CD4-positive, alpha-beta memory T cell (primary cell): ENCODE data around the gene RASSF1. TPM values are rescaled to one million over a fixed set of nuclear protein-coding genes. Genes with fewer than 3 reads are reported as not detected.

ENCODE experiments used
- CTCF ChIA-PET: fragments of 350-600 bp; sonication (Branson Sonifier 250); formaldehyde crosslinking; loops from one replicate; lab custom pipeline; 2021; ENCODE audit warnings: inconsistent platforms; ENCODE audit not compliant: partially characterized antibody; lab: Charles Lee
- POLR2A ChIA-PET: fragments of 350-600 bp; sonication (Branson Sonifier 250); formaldehyde crosslinking; loops from one replicate; lab custom pipeline; 2021; ENCODE audit not compliant: partially characterized antibody; lab: Charles Lee
- DNase-seq, 5 donors: peaks; one replicate each; pipeline versions ENCODE4 v3.0.0 to v3.0.0-alpha.2; 2020 to 2022; ENCODE audit warnings: mixed read lengths in 1 of 5
- H3K27ac ChIP-seq: one replicate; pipeline ENCODE4 v1.7.0; 2013; ENCODE audit warnings: low read depth, low read length
- H3K27me3 ChIP-seq: 2 replicates; pipeline ENCODE4 v1.7.0; 2013; ENCODE audit warnings: mild to moderate bottlenecking, low read length, moderate library complexity; ENCODE audit not compliant: insufficient read depth
- H3K36me3 ChIP-seq: 2 replicates; pipeline ENCODE4 v1.7.0; 2013; ENCODE audit warnings: mild to moderate bottlenecking, low read length, moderate library complexity; ENCODE audit not compliant: insufficient read depth
- H3K4me1 ChIP-seq: 2 replicates; pipeline ENCODE4 v1.7.0; 2013; ENCODE audit warnings: mild to moderate bottlenecking, low read length, moderate library complexity; ENCODE audit not compliant: insufficient read depth
- H3K4me3 ChIP-seq, 2 donors: one replicate each; pipeline ENCODE4 v1.7.0; 2013; ENCODE audit warnings: low read length in 2 of 2, mild to moderate bottlenecking in 1 of 2
- H3K9me3 ChIP-seq, 2 donors: one replicate each; pipeline ENCODE4 v1.7.0; 2013; ENCODE audit warnings: low read length in 2 of 2, control low read depth in 1 of 2; ENCODE audit not compliant: control insufficient read depth in 1 of 2
- H3K27ac Mint-ChIP-seq, 7 donors: one replicate each; pipeline ENCODE4 v1.8.0; 2020 to 2021; ENCODE audit warnings: mixed read lengths in 7 of 7, mild to moderate bottlenecking in 6 of 7, inconsistent platforms in 3 of 7, moderate library complexity in 3 of 7
- H3K27me3 Mint-ChIP-seq, 2 donors: one replicate each; pipeline ENCODE4 v1.8.0; 2020 to 2021; ENCODE audit warnings: mixed read lengths in 2 of 2
- H3K36me3 Mint-ChIP-seq, 2 donors: one replicate each; pipeline ENCODE4 v1.8.0; 2020 to 2021; ENCODE audit warnings: mixed read lengths in 2 of 2, inconsistent platforms in 1 of 2, mild to moderate bottlenecking in 1 of 2
- H3K4me1 Mint-ChIP-seq, 4 donors: one replicate each; pipeline ENCODE4 v1.8.0; 2020 to 2021; ENCODE audit warnings: mixed read lengths in 4 of 4, mild to moderate bottlenecking in 1 of 4
- H3K4me3 Mint-ChIP-seq, 8 donors: one replicate each; pipeline ENCODE4 v1.8.0; 2020 to 2021; ENCODE audit warnings: mixed read lengths in 8 of 8, mild to moderate bottlenecking in 7 of 8, moderate library complexity in 6 of 8, inconsistent platforms in 3 of 8
- H3K9me3 Mint-ChIP-seq, 8 donors: one replicate each; pipeline ENCODE4 v1.8.0; 2020 to 2021; ENCODE audit warnings: mixed read lengths in 8 of 8, mild to moderate bottlenecking in 5 of 8, inconsistent platforms in 3 of 8, moderate library complexity in 1 of 8
- intact Hi-C: fragments of 100-400 bp; cut with micrococcal nuclease; formaldehyde crosslinking; loops from one replicate; pipeline ENCODE4 v1.15.1; 2023
- polyA plus RNA-seq, 2 donors: library from polyadenylated mRNA; unstranded; fragments of 300-500 nt; fragmentation: Illumina TruSeq; gene quantifications; one replicate each; pipeline ENCODE4 v1.2.3, GENCODE V29; 2021
- total RNA-seq, 2 experiments: library from RNA; stranded (reverse); gene quantifications; one replicate each; pipeline ENCODE4 v1.2.3, GENCODE V29; 2021

The RASSF1 gene
- total and polyA plus RNA-seq, 4 experiments from 2014 or later: 37.5 to 86.9 (median 72.1) TPM

GRCh38 chr3:50345586-50346234 is 5.1 kb upstream of the RASSF1 start, which contains the start of gene ZMYND10:
TSS of gene ZMYND10 (minus strand) at chr3:50345732. CDS start at chr3:50345579, 153 bp downstream.
- peak within 1 kb of the TSS in 6 of 7 donors; percentile 29 to 96 (median 76) for H3K27ac Mint-ChIP-seq
- intact Hi-C loops: no loop called here
- H3K27me3 ChIP-seq: no peaks in the 10 kb centered on the region

GRCh38 chr3:50345008-50345407 is 4.4 kb upstream of the RASSF1 start:
- no peak for DNase-seq
- peaks cover 21 to 77% (median 46%) of the 10 kb centered on the region in 4 donors for H3K4me1 Mint-ChIP-seq
- peaks cover 15% of the 10 kb centered on the region for H3K36me3 ChIP-seq
- H3K27me3 ChIP-seq: no peaks in the 10 kb centered on the region
- ChIA-PET CTCF (interaction anchor here (1.0 to 4.1 kb wide), 5 partner anchors 8 to 201 kb away, joined by 3 to 46 read pairs (median 5); no protein-coding TSS in a partner anchor), POLR2A (interaction anchor here (1.3 to 23.7 kb wide), 3 partner anchors 7 to 46 kb away, joined by 4 to 595 read pairs (median 595); partner anchors contain the start of genes CYB561D2, HYAL3, NAA80 and NPRL2)
- no peaks in the 10 kb centered on the region for H3K27me3 Mint-ChIP-seq
- H3K4me3 Mint-ChIP-seq: peak overlapping the region in 1 of 8 donors; percentile 70
- peaks cover 0 to 20% of the 10 kb centered on the region in 2 donors for H3K36me3 Mint-ChIP-seq
- H3K4me1 ChIP-seq: peaks cover 65% of the 10 kb centered on the region
- intact Hi-C loops: no loop called here
- H3K27ac Mint-ChIP-seq: peak overlapping the region in 1 of 7 donors; percentile 63
- H3K27ac ChIP-seq: no peak overlapping the region
- no peaks in the 10 kb centered on the region for H3K9me3 ChIP-seq
- H3K4me3 ChIP-seq: peak overlapping the region in 1 of 2 donors; percentile 27
- H3K9me3 Mint-ChIP-seq: no peaks in the 10 kb centered on the region

More at GRCh38 chr3:50345586-50346234, 5.1 kb upstream of the RASSF1 start, which contains the start of gene ZMYND10:
- Mint-ChIP-seq H3K4me3 (peak within 1 kb of the TSS; percentile 43 to 81 (median 68)), H3K36me3 (peaks cover 0 to 27% of the 10 kb centered on the region in 2 donors), H3K27me3 (no peaks in the 10 kb centered on the region), H3K4me1 (peaks cover 23 to 81% (median 50%) of the 10 kb centered on the region in 4 donors), H3K9me3 (no peaks in the 10 kb centered on the region)
- Histone ChIP-seq H3K9me3 (no peaks in the 10 kb centered on the region), H3K27ac (peak within 1 kb of the TSS; percentile 24), H3K4me1 (peaks cover 63% of the 10 kb centered on the region), H3K36me3 (peaks cover 15% of the 10 kb centered on the region), H3K4me3 (peak within 1 kb of the TSS in 1 of 2 donors; percentile 27)
- CTCF ChIA-PET: interaction anchor here (0.7 to 4.1 kb wide), 7 partner anchors 9 to 197 kb away, joined by 3 to 46 read pairs (median 5); partner anchors contain the start of gene TMEM115
- peak; percentile 72 to 76 (median 75) for DNase-seq
- POLR2A ChIA-PET: interaction anchor here (0.7 to 23.7 kb wide), 5 partner anchors 6 to 47 kb away, joined by 3 to 595 read pairs (median 153); partner anchors contain the start of genes CYB561D2, HYAL3, NAA80 and NPRL2

DNA sequence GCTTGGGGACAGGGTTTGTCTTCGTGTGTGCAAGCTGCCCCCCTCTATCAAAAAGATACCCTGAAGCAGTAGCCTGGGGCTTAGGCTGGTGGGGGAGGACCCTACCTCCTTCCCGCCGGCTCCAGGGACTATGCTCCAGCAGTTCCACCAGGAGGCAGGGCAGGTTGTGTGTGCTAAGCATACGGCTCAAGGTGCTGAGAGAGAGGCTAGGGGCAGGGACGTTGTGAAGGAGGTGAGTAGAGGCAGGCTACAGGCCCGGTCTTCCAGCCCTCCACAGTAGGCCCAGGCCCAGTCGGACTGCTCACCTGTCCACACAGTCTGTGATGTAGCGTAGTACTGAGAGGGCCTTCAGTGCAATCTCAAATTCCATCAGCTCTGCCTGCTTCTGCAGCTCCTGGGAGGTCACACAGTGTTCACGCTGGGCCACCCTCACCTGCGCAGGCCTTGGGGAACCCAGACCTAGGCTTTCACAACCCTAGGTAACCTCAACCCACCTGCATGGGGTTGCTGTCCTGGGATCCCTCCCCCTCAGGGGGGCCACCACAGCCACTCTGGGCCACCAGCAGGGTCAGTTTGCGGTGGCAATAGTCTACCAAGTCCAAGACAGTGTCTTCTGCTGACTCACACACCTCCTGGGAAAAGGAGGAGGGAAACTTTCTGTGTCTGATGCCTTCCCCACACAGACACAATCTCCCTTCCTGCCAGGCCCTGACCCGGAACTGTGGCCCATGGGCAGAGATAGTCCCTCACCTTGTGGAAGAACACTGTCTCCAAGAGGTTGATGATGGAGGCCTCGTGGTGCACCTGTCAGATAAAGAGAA is 2.4 kb upstream of the RASSF1 start:
- Mint-ChIP-seq H3K4me1 (peaks cover 24 to 77% (median 47%) of the 10 kb centered on the region in 4 donors), H3K36me3 (peaks cover 0 to 15% of the 10 kb centered on the region in 2 donors), H3K9me3 (peaks cover 0 to 2% (median 0%) of the 10 kb centered on the region in 8 donors), H3K4me3 (peak overlapping the region in 1 of 8 donors; percentile 15), H3K27ac (peak overlapping the region in 5 of 7 donors; percentile 13 to 93 (median 62)), H3K27me3 (no peaks in the 10 kb centered on the region)
- DNase-seq: no peak
- no peak overlapping the region for H3K27ac ChIP-seq
- H3K4me3 ChIP-seq: no peak overlapping the region
- ChIA-PET POLR2A (interaction anchor here (1.5 to 23.7 kb wide), 4 partner anchors 8 to 226 kb away, joined by 3 to 595 read pairs (median 386); partner anchors contain the start of genes CYB561D2, HEMK1, HYAL3 and IFRD2), CTCF (interaction anchor here (1.6 kb wide), 1 partner anchor 203 kb away, joined by 3 read pairs; no protein-coding TSS in a partner anchor)
- H3K9me3 ChIP-seq: no peaks in the 10 kb centered on the region
- intact Hi-C loops: no loop called here
- H3K27me3 ChIP-seq: no peaks in the 10 kb centered on the region
- H3K36me3 ChIP-seq: peaks cover 6% of the 10 kb centered on the region
- peaks cover 65% of the 10 kb centered on the region for H3K4me1 ChIP-seq

DNA sequence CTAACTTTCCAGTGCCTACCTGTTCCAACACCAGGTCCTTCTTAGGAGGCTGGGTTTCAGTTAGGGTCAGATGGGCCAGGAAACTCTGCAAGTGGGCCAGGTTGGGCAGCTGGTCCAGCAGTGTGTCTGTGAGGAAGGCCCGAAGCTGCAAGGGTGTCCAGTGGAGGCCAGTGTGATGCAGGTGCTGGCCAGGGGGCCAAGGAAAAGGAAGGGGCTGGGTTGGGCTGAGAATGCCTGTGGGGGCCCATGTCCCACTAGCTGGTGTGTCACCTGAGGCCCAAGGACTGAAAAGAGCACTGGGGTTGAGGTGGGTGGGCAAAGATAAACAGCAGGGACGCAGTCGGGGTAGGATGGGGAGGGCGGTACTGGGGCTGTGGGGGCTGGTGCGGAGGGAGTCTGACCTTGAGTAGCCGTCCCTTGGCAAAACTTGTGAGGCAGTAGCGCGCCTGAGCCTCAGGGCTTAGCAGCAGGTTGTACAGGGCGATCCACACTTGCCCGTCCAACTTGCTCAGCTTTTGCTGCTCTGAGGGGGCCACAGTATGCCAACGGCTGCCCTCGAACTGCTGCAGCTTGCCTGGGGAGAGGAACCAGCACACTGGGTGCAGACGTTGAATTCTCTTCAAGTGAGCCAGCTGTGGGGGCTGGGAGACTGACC is 1.5 kb upstream of the RASSF1 start:
- H3K27me3 ChIP-seq: no peaks in the 10 kb centered on the region
- Mint-ChIP-seq H3K27ac (peak overlapping the region; percentile 6 to 93 (median 81)), H3K27me3 (no peaks in the 10 kb centered on the region), H3K4me3 (peak overlapping the region in 5 of 8 donors; percentile 20 to 70 (median 33)), H3K9me3 (peaks cover 0 to 2% (median 0%) of the 10 kb centered on the region in 8 donors), H3K4me1 (peaks cover 21 to 77% (median 42%) of the 10 kb centered on the region in 4 donors), H3K36me3 (peaks cover 0 to 11% of the 10 kb centered on the region in 2 donors)
- no peak for DNase-seq
- H3K4me3 ChIP-seq: no peak overlapping the region
- intact Hi-C loops: no loop called here
- no peaks in the 10 kb centered on the region for H3K9me3 ChIP-seq
- no peaks in the 10 kb centered on the region for H3K36me3 ChIP-seq
- H3K4me1 ChIP-seq: peaks cover 60% of the 10 kb centered on the region
- ChIA-PET CTCF (interaction anchor here (1.9 kb wide), 1 partner anchor 25 kb away, joined by 4 read pairs; no protein-coding TSS in a partner anchor), POLR2A (interaction anchor here (1.5 to 23.7 kb wide), 6 partner anchors 7 to 227 kb away, joined by 3 to 595 read pairs (median 96); partner anchors contain the start of genes C3orf18, CYB561D2, HEMK1 and HYAL3)
- no peak overlapping the region for H3K27ac ChIP-seq

DNA sequence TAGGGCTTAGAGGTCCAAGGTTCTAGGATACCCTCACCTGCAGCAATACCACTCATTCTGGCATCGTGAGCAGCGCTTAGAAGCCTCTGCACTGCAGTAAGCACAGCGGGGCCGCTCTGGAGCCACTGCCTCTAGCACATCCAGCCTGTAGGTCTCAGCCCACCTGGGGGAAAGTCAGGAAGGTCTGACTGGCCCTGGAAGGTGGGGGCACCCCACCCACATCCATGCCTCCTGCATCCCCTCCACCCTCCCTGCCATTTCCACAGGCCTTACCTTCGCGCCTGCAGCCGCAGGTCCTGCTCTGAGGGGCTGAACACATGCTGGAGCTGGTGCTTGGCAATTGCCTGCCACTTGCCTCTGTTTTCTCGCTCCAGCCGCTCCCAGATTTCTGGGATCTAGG is 901 bp upstream of the RASSF1 start:
- Mint-ChIP-seq H3K27ac (peak overlapping the region; percentile 81 to 93 (median 87)), H3K27me3 (no peaks in the 10 kb centered on the region), H3K9me3 (peaks cover 0 to 2% (median 0%) of the 10 kb centered on the region in 8 donors), H3K4me1 (peaks cover 23 to 78% (median 41%) of the 10 kb centered on the region in 4 donors), H3K36me3 (peaks cover 0 to 14% of the 10 kb centered on the region in 2 donors), H3K4me3 (peak overlapping the region; percentile 70 to 97 (median 81))
- ChIA-PET POLR2A (interaction anchor here (1.1 to 23.7 kb wide), 10 partner anchors 6 to 1048 kb away, joined by 3 to 595 read pairs (median 11); partner anchors contain the start of genes C3orf18, CYB561D2, HEMK1 and HYAL2), CTCF (interaction anchor here (1.7 to 5.8 kb wide), 3 partner anchors 7 to 25 kb away, joined by 4 to 84 read pairs (median 7); partner anchors contain the start of genes CYB561D2 and NPRL2)
- Histone ChIP-seq H3K4me3 (no peak overlapping the region), H3K27ac (peak overlapping the region; percentile 96), H3K9me3 (no peaks in the 10 kb centered on the region), H3K4me1 (peaks cover 58% of the 10 kb centered on the region), H3K27me3 (no peaks in the 10 kb centered on the region), H3K36me3 (no peaks in the 10 kb centered on the region)
- DNase-seq: no peak
- intact Hi-C loops: no loop called here

GRCh38 chr3:50340147-50340447 is 539 bp downstream of the RASSF1 start:
- peak overlapping the region; percentile 31 to 34 for H3K4me3 ChIP-seq
- CTCF ChIA-PET: interaction anchor here (0.8 to 5.8 kb wide), 6 partner anchors 8 to 209 kb away, joined by 3 to 84 read pairs (median 4); partner anchors contain the start of genes CYB561D2 and NPRL2
- intact Hi-C loops: no loop called here
- Mint-ChIP-seq H3K27me3 (no peaks in the 10 kb centered on the region), H3K27ac (peak overlapping the region; percentile 93 to 100 (median 98)), H3K9me3 (peaks cover 0 to 2% (median 0%) of the 10 kb centered on the region in 8 donors), H3K4me1 (peaks cover 28 to 80% (median 44%) of the 10 kb centered on the region in 4 donors), H3K36me3 (peaks cover 0 to 16% of the 10 kb centered on the region in 2 donors), H3K4me3 (peak overlapping the region; percentile 88 to 98 (median 95))
- DNase-seq: no peak
- peaks cover 62% of the 10 kb centered on the region for H3K4me1 ChIP-seq
- H3K27ac ChIP-seq: peak overlapping the region; percentile 96
- H3K9me3 ChIP-seq: no peaks in the 10 kb centered on the region
- POLR2A ChIA-PET: interaction anchor here (1.0 to 23.7 kb wide), 12 partner anchors 5 to 1045 kb away, joined by 3 to 595 read pairs (median 8); partner anchors contain the start of genes C3orf18, CYB561D2, GNAI2 and HYAL2
- H3K27me3 ChIP-seq: no peaks in the 10 kb centered on the region
- no peaks in the 10 kb centered on the region for H3K36me3 ChIP-seq
